Adipocyte (in vitro differentiated cells): Measurements from ENCODE around the gene SLX4IP.

Experiments
- DNase-seq: peaks from one replicate; pipeline ENCODE4 v3.0.0-alpha.2; 2015; ENCODE audit warnings: low read depth
- H3K27me3 ChIP-seq: replicated peaks from 2 replicates; pipeline ENCODE4 v1.7.0; 2013; ENCODE audit warnings: mild to moderate bottlenecking, low read length, moderate library complexity; ENCODE audit not compliant: control insufficient read depth, insufficient read depth
- H3K36me3 ChIP-seq: 2 replicates; pipeline ENCODE4 v1.7.0; 2013; ENCODE audit warnings: low read length, mild to moderate bottlenecking, moderate library complexity; ENCODE audit not compliant: control insufficient read depth, insufficient read depth, severe bottlenecking
- H3K4me1 ChIP-seq: 2 replicates; pipeline ENCODE4 v1.7.0; 2013; ENCODE audit warnings: mild to moderate bottlenecking, low read length, moderate library complexity; ENCODE audit not compliant: control insufficient read depth, insufficient read depth
- H3K4me3 ChIP-seq: 2 replicates; pipeline ENCODE4 v1.7.0; 2013; ENCODE audit warnings: mild to moderate bottlenecking, low read length, moderate library complexity
- H3K9ac ChIP-seq: 2 replicates; pipeline ENCODE4 v1.7.0; 2013; ENCODE audit warnings: mild to moderate bottlenecking, low read length, moderate library complexity
- H3K9me3 ChIP-seq: 2 replicates; pipeline ENCODE4 v1.7.0; 2013; ENCODE audit warnings: mild to moderate bottlenecking, low read length, moderate library complexity; ENCODE audit not compliant: control insufficient read depth

The SLX4IP gene

GRCh38 chr20:10498200-10498599, 63.1 kb downstream of the SLX4IP start:
- Histone ChIP-seq H3K36me3 (no peaks in the 10 kb centered on the region), H3K9me3 (no peaks in the 10 kb centered on the region), H3K4me3 (no peak overlapping the region), H3K27me3 (no peaks in the 10 kb centered on the region), H3K9ac (no peak overlapping the region), H3K4me1 (peaks cover 11% of the 10 kb centered on the region)
- no peak for DNase-seq

DNA sequence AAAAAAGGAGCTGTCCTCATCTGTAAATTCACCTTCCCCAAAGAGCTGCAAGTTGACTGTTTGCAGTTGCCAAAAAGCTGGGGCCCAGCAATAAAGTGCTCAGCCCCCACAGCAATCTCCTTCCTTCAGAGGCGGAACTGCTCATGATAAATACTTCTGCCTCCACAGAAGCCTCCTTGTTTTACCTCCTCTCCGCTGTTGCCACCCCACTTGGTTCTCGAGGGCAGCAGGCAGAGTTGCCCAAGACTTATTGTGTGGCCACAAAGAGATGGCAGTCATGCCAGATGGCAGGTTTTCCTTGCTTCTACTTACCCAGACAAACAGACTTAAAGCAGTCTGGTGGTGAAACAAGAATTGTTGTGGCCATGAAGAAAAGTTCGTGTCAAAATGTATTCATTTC, 66.3 kb downstream of the SLX4IP start:
- DNase-seq: no peak
- Histone ChIP-seq H3K4me1 (peaks cover 36% of the 10 kb centered on the region), H3K9ac (peak overlapping the region; percentile 65), H3K27me3 (no peaks in the 10 kb centered on the region), H3K9me3 (no peaks in the 10 kb centered on the region), H3K4me3 (peak overlapping the region; percentile 65), H3K36me3 (no peaks in the 10 kb centered on the region)

- H3K9me3 ChIP-seq: no peaks in the 10 kb centered on the region
- DNase-seq: no peak
- no peaks in the 10 kb centered on the region for H3K36me3 ChIP-seq
- peak overlapping the region; percentile 65 for H3K4me3 ChIP-seq
- peaks cover 43% of the 10 kb centered on the region for H3K4me1 ChIP-seq
- H3K27me3 ChIP-seq: no peaks in the 10 kb centered on the region
- peak overlapping the region; percentile 65 for H3K9ac ChIP-seq
These were observed 67.0 kb downstream of the SLX4IP start for GRCh38 chr20:10502098-10502526.

- Histone ChIP-seq H3K4me1 (peaks cover 63% of the 10 kb centered on the region), H3K9ac (peak overlapping the region; percentile 48)
These were observed 69.5 kb downstream of the SLX4IP start for GRCh38 chr20:10504608-10504993.

GRCh38 chr20:10504994-10505730, 70.1 kb downstream of the SLX4IP start:
- Histone ChIP-seq H3K4me1 (peaks cover 66% of the 10 kb centered on the region), H3K4me3 (peak overlapping the region; percentile 65), H3K9me3 (no peaks in the 10 kb centered on the region), H3K9ac (peak overlapping the region; percentile 76), H3K27me3 (no peaks in the 10 kb centered on the region), H3K36me3 (no peaks in the 10 kb centered on the region)
- DNase-seq: peak; percentile 73

More at GRCh38 chr20:10504608-10504993, 69.5 kb downstream of the SLX4IP start:
- H3K4me3 ChIP-seq: peak overlapping the region; percentile 20
- no peaks in the 10 kb centered on the region for H3K9me3 ChIP-seq
- H3K27me3 ChIP-seq: no peaks in the 10 kb centered on the region
- no peak for DNase-seq
- no peaks in the 10 kb centered on the region for H3K36me3 ChIP-seq

- Histone ChIP-seq H3K4me3 (peak overlapping the region; percentile 65), H3K4me1 (peaks cover 67% of the 10 kb centered on the region), H3K36me3 (no peaks in the 10 kb centered on the region), H3K9me3 (no peaks in the 10 kb centered on the region), H3K27me3 (no peaks in the 10 kb centered on the region), H3K9ac (peak overlapping the region; percentile 76)
- peak; percentile 69 for DNase-seq
These were observed 70.7 kb downstream of the SLX4IP start for GRCh38 chr20:10505827-10506226.

GRCh38 chr20:10507052-10507451, 71.9 kb downstream of the SLX4IP start:
- H3K27me3 ChIP-seq: no peaks in the 10 kb centered on the region
- H3K4me1 ChIP-seq: peaks cover 71% of the 10 kb centered on the region
- no peak for DNase-seq
- H3K4me3 ChIP-seq: no peak overlapping the region
- no peak overlapping the region for H3K9ac ChIP-seq
- no peaks in the 10 kb centered on the region for H3K9me3 ChIP-seq
- no peaks in the 10 kb centered on the region for H3K36me3 ChIP-seq

- peak; percentile 10 for DNase-seq
- Histone ChIP-seq H3K36me3 (no peaks in the 10 kb centered on the region), H3K27me3 (no peaks in the 10 kb centered on the region), H3K9me3 (no peaks in the 10 kb centered on the region), H3K9ac (peak overlapping the region; percentile 59), H3K4me3 (peak overlapping the region; percentile 21), H3K4me1 (peaks cover 72% of the 10 kb centered on the region)
These were observed 73.0 kb downstream of the SLX4IP start for GRCh38 chr20:10508060-10508459.

GRCh38 chr20:10508468-10509251, 73.6 kb downstream of the SLX4IP start:
- Histone ChIP-seq H3K27me3 (no peaks in the 10 kb centered on the region), H3K9ac (peak overlapping the region; percentile 59), H3K9me3 (no peaks in the 10 kb centered on the region), H3K4me3 (peak overlapping the region; percentile 21), H3K36me3 (no peaks in the 10 kb centered on the region), H3K4me1 (peaks cover 72% of the 10 kb centered on the region)
- peak; percentile 22 for DNase-seq

DNA sequence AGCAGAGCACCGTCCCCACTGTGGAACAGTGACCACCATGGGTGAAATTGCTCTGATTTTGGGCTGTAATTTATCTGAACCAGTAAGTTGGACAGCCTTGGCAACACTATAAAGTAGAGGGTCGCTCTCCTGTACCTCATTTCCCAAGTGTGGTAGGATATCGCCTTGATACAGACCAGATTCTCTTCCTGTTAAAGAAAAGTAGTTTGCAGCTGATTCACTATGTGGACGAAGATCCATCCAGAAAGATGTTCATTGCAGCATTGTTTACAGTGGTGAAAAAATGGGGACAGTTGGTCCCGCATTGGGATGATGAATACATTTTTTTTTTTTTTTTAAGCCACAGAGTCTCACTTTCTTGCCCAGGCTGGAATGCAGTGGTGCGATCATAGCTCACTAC, 74.3 kb downstream of the SLX4IP start:
- Histone ChIP-seq H3K9ac (peak overlapping the region; percentile 59), H3K4me1 (peaks cover 75% of the 10 kb centered on the region), H3K36me3 (no peaks in the 10 kb centered on the region), H3K4me3 (peak overlapping the region; percentile 21), H3K9me3 (no peaks in the 10 kb centered on the region), H3K27me3 (no peaks in the 10 kb centered on the region)
- DNase-seq: no peak

GRCh38 chr20:10510216-10510615, 75.1 kb downstream of the SLX4IP start:
- H3K9ac ChIP-seq: no peak overlapping the region
- H3K4me1 ChIP-seq: peaks cover 75% of the 10 kb centered on the region
- no peak for DNase-seq

More at GRCh38 chr20:10510216-10510615, 75.1 kb downstream of the SLX4IP start:
- Histone ChIP-seq H3K4me3 (no peak overlapping the region), H3K27me3 (no peaks in the 10 kb centered on the region), H3K36me3 (no peaks in the 10 kb centered on the region), H3K9me3 (no peaks in the 10 kb centered on the region)
